Measurements from ENCODE around the gene NT5C.

DNA sequence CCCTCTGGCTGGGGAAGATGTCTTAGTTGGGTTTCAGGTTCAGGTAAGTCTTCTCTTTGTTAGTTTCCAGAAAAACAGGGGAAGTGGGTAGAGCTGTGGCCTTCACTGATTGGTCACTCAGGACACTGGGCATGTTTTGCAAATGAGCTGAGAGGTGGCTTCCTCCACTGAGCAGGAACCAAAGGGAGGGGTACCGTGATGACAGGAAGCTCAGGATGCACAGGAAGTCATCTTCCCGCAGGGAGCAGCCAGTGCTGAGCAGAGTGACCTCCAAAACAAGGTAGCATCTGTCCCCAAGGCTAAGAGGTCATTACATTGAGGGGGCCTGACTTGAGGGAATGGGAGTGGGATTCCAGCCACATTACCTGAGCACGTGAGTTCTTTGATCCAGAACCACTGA, 5.6 kb downstream of the NT5C start:
- TF ChIP-seq POLR2A (IDR thresholded peaks at IDR 0.05; ENCODE audit: low read length) (no peak), GATA1 (IDR thresholded peaks at IDR 0.05; ENCODE audit: low read depth, low read length) (no peak)

Data from erythroblast (primary cell).